ENCODE data around the gene KCTD11. TPM values are rescaled to one million over a fixed set of nuclear protein-coding genes. Genes with fewer than 3 reads are reported as not detected.
"Not testable (repeated sequence)": the region's sequence is repeated elsewhere in the genome, so short reads cannot be mapped to it uniquely, and the experiment has no call there.

KCTD11 gene
- total RNA-seq, 4 donors from 2014 or later: 8.8 to 16.9 (median 10.3) TPM

GRCh38 chr17:7367083-7367482, 15.1 kb downstream of the KCTD11 start:
- no peaks in the 10 kb centered on the region for H3K36me3 ChIP-seq
- H3K27me3 ChIP-seq: peaks cover 14% of the 10 kb centered on the region
- no peak overlapping the region for H3K4me3 ChIP-seq
- TF ChIP-seq CTCF (IDR thresholded peaks at IDR 0.05): no peak
- TF ChIP-seq POLR2A (IDR thresholded peaks at IDR 0.05): no peak
- no peak for TF ChIP-seq EP300 (IDR thresholded peaks at IDR 0.05)
- TF ChIP-seq POLR2AphosphoS5 (IDR thresholded peaks at IDR 0.05): no peak
- ATAC-seq: no peak
- no peak overlapping the region for H3K27ac ChIP-seq
- no peaks in the 10 kb centered on the region for H3K4me1 ChIP-seq
- WGBS, 2 donors (ENCODE audit: low coverage in 1 of 2): 94% methylated on average over 6 of the region's 8 CpGs; no CpG with 5 or more reads in 1 of the 2 donors
- no peaks in the 10 kb centered on the region for H3K9me3 ChIP-seq

- TF ChIP-seq EP300 (IDR thresholded peaks at IDR 0.05): no peak
- TF ChIP-seq CTCF (IDR thresholded peaks at IDR 0.05): no peak
- no peak for TF ChIP-seq POLR2A (IDR thresholded peaks at IDR 0.05)
- no peak for TF ChIP-seq POLR2AphosphoS5 (IDR thresholded peaks at IDR 0.05)
- H3K4me3 ChIP-seq: no peak overlapping the region
- H3K27me3 ChIP-seq: peaks cover 18% of the 10 kb centered on the region
- H3K36me3 ChIP-seq: no peaks in the 10 kb centered on the region
- H3K9me3 ChIP-seq: no peaks in the 10 kb centered on the region
- H3K4me1 ChIP-seq: no peaks in the 10 kb centered on the region
- 60 to 68% methylated on average over 6 to 9 of the region's 13 CpGs for WGBS, 2 donors (ENCODE audit: low coverage in 1 of 2)
- no peak overlapping the region for H3K27ac ChIP-seq
- ATAC-seq: no peak
Measured at GRCh38 chr17:7367918-7368598, 16.1 kb downstream of the KCTD11 start.

- not testable (repeated sequence) for ATAC-seq, H3K4me1 ChIP-seq, H3K27ac ChIP-seq, H3K4me3 ChIP-seq, H3K36me3 ChIP-seq, H3K9me3 ChIP-seq
- H3K27me3 ChIP-seq: peaks cover 18% of the 10 kb centered on the region
- 85% methylated on average over 5 of the region's 5 CpGs; no CpG with 5 or more reads in 1 of the 2 donors for WGBS, 2 donors (ENCODE audit: low coverage in 1 of 2)
Measured at GRCh38 chr17:7368599-7368994, 16.6 kb downstream of the KCTD11 start.

GRCh38 chr17:7369825-7370224, 17.9 kb downstream of the KCTD11 start:
- Histone ChIP-seq H3K27me3 (peaks cover 18% of the 10 kb centered on the region), H3K9me3 (no peaks in the 10 kb centered on the region), H3K4me1 (no peaks in the 10 kb centered on the region), H3K4me3 (no peak overlapping the region), H3K27ac (no peak overlapping the region), H3K36me3 (no peaks in the 10 kb centered on the region)
- ATAC-seq: no peak
- 50 to 78% methylated on average over 2 to 3 of the region's 5 CpGs for WGBS, 2 donors (ENCODE audit: low coverage in 1 of 2)
- TF ChIP-seq POLR2AphosphoS5 (IDR thresholded peaks at IDR 0.05): no peak
- no peak for TF ChIP-seq CTCF (IDR thresholded peaks at IDR 0.05)
- no peak for TF ChIP-seq POLR2A (IDR thresholded peaks at IDR 0.05)
- TF ChIP-seq EP300 (IDR thresholded peaks at IDR 0.05): no peak

GRCh38 chr17:7370853-7371252, 18.9 kb downstream of the KCTD11 start:
- TF ChIP-seq POLR2AphosphoS5 (IDR thresholded peaks at IDR 0.05) (no peak), CTCF (IDR thresholded peaks at IDR 0.05) (no peak), POLR2A (IDR thresholded peaks at IDR 0.05) (no peak), EP300 (IDR thresholded peaks at IDR 0.05) (no peak)
- Histone ChIP-seq H3K4me3 (no peak overlapping the region), H3K4me1 (no peaks in the 10 kb centered on the region), H3K36me3 (no peaks in the 10 kb centered on the region), H3K27me3 (peaks cover 18% of the 10 kb centered on the region), H3K27ac (no peak overlapping the region), H3K9me3 (no peaks in the 10 kb centered on the region)
- 78 to 92% methylated on average over 3 to 4 of the region's 4 CpGs for WGBS, 2 donors (ENCODE audit: low coverage in 1 of 2)
- no peak for ATAC-seq
